ENCODE results near the gene ABCD3.
A peak's percentile ranks its signal among the peaks of the same experiment; 100 is the strongest.

Gene ABCD3

DNA sequence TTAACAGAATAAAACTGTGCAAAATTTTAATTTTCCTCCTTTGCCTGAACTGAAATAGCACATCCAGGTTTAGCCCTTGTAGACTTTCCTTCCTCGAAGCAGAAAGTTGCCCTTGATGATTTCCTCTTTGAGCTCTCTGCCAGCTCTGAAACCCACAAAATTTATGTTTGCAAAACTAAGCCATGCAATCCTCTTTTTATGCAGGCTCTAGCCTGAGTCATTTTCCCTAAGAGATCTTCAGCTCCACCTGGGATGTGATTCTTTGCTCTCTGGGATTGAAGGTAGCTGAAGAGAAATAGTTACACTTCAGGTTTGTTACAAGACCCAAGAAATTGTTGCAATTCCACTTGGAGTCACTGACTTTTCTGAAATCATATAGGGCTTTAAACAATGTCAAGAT lies 124.8 kb downstream of the ABCD3 start:
- peaks cover 0 to 4% (median 2%) of the 10 kb centered on the region in 5 experiments for H3K9me3 ChIP-seq (ENCODE audit: control extremely low read depth in 1 of 5, control insufficient read depth in 4 of 5, insufficient read depth in 2 of 5, low read depth in 1 of 5, low read length in 4 of 5)
- ChIA-PET CTCF (interaction anchor here (2.3 kb wide), 1 partner anchor 18 kb away, joined by 7 read pairs; no protein-coding TSS in a partner anchor), POLR2A (no interaction called here)
- H3K27me3 ChIP-seq (replicated peaks in 2 of 5; ENCODE audit: control insufficient read depth in 4 of 5, insufficient read depth in 5 of 5, low read length in 4 of 5): peaks cover 5 to 24% (median 20%) of the 10 kb centered on the region in 5 experiments
- H3K27ac ChIP-seq (ENCODE audit: insufficient read depth in 1 of 2, low read depth in 1 of 2, low read length in 2 of 2, poor library complexity in 1 of 2, severe bottlenecking in 2 of 2): no peak overlapping the region
- peak overlapping the region in 3 of 7 experiments; percentile 78 to 85 (median 81) for H3K4me3 ChIP-seq (ENCODE audit: control insufficient read depth in 1 of 7, extremely low read depth in 1 of 7, insufficient read depth in 4 of 7, low read depth in 2 of 7, low read length in 6 of 7)
- 0% methylated on average over 1 of the region's 1 CpG for WGBS (ENCODE audit: insufficient coverage)
- no peaks in the 10 kb centered on the region for H3K36me3 ChIP-seq (ENCODE audit: control insufficient read depth in 4 of 4, insufficient read depth in 4 of 4, low read length in 3 of 4)
- H3K4me1 ChIP-seq (ENCODE audit: control extremely low read depth in 1 of 4, control insufficient read depth in 4 of 4, insufficient read depth in 4 of 4, low read length in 3 of 4): peaks cover 8 to 27% (median 23%) of the 10 kb centered on the region in 4 experiments
- peak in 2 of 3 donors; percentile 57 to 69 for DNase-seq

GRCh38 chr1:94543893-94544635 lies 125.9 kb downstream of the ABCD3 start:
- ChIA-PET CTCF (interaction anchor here (2.3 kb wide), 1 partner anchor 17 kb away, joined by 7 read pairs; no protein-coding TSS in a partner anchor), POLR2A (no interaction called here)
- no peak overlapping the region for H3K4me3 ChIP-seq (ENCODE audit: control insufficient read depth in 1 of 7, extremely low read depth in 1 of 7, insufficient read depth in 4 of 7, low read depth in 2 of 7, low read length in 6 of 7)
- H3K4me1 ChIP-seq (ENCODE audit: control extremely low read depth in 1 of 4, control insufficient read depth in 4 of 4, insufficient read depth in 4 of 4, low read length in 3 of 4): peaks cover 8 to 27% (median 23%) of the 10 kb centered on the region in 4 experiments
- no peak for DNase-seq
- no peak overlapping the region for H3K27ac ChIP-seq (ENCODE audit: insufficient read depth in 1 of 2, low read depth in 1 of 2, low read length in 2 of 2, poor library complexity in 1 of 2, severe bottlenecking in 2 of 2)
- H3K27me3 ChIP-seq (replicated peaks in 2 of 5; ENCODE audit: control insufficient read depth in 4 of 5, insufficient read depth in 5 of 5, low read length in 4 of 5): peaks cover 5 to 20% (median 17%) of the 10 kb centered on the region in 5 experiments
- no peaks in the 10 kb centered on the region for H3K36me3 ChIP-seq (ENCODE audit: control insufficient read depth in 4 of 4, insufficient read depth in 4 of 4, low read length in 3 of 4)
- 100% methylated on average over 1 of the region's 4 CpGs for whole genome bisulfite sequencing (ENCODE audit: insufficient coverage)
- peaks cover 0 to 4% (median 2%) of the 10 kb centered on the region in 5 experiments for H3K9me3 ChIP-seq (ENCODE audit: control extremely low read depth in 1 of 5, control insufficient read depth in 4 of 5, insufficient read depth in 2 of 5, low read depth in 1 of 5, low read length in 4 of 5)

DNA sequence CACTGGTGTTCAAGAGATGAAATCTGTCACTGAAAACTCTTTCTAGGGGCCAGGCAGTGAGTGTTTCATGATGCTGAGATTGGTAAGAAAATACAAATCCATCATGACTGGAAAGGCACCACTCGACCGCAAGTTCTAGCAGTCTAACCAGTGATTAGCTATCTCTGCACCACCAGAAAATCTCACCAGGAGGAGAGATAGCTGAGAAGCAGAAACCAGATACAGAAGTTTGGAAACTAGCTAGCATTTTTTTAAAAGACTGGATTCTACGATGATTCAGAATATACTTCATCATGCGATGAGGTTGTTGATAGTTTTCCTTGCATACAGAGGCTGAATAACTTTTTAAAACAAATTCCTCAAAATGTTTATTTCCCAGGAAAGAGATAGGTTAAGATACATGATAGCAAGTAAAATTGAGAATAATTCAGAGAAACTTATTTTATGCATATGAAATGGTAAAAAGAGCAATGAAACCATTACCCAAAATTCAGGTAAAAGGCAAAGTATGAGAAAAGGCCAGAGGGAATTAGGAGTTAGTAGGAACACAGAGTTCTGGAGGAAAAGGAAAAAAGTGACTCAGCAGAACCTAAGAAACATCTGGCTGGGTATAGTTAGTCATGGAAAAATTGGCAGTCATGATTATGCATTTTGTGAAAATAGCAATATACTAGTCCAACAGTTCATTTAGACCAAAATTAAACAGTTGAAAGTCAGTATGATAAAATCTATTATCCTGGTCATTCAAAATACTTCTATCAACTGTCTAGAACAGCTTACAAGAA lies 126.7 kb downstream of the ABCD3 start:
- no peak overlapping the region for H3K27ac ChIP-seq (ENCODE audit: insufficient read depth in 1 of 2, low read depth in 1 of 2, low read length in 2 of 2, poor library complexity in 1 of 2, severe bottlenecking in 2 of 2)
- POLR2A ChIA-PET: no interaction called here

GRCh38 chr1:94549706-94550105 lies 131.5 kb downstream of the ABCD3 start:
- Histone ChIP-seq H3K4me1 (ENCODE audit: control extremely low read depth in 1 of 4, control insufficient read depth in 4 of 4, insufficient read depth in 4 of 4, low read length in 3 of 4) (peaks cover 0 to 3% (median 0%) of the 10 kb centered on the region in 4 experiments), H3K36me3 (ENCODE audit: control insufficient read depth in 4 of 4, insufficient read depth in 4 of 4, low read length in 3 of 4) (no peaks in the 10 kb centered on the region), H3K4me3 (ENCODE audit: control insufficient read depth in 1 of 7, extremely low read depth in 1 of 7, insufficient read depth in 4 of 7, low read depth in 2 of 7, low read length in 6 of 7) (no peak overlapping the region), H3K9me3 (ENCODE audit: control extremely low read depth in 1 of 5, control insufficient read depth in 4 of 5, insufficient read depth in 2 of 5, low read depth in 1 of 5, low read length in 4 of 5) (no peaks in the 10 kb centered on the region), H3K27me3 (replicated peaks in 2 of 5; ENCODE audit: control insufficient read depth in 4 of 5, insufficient read depth in 5 of 5, low read length in 4 of 5) (peaks cover 0 to 3% (median 0%) of the 10 kb centered on the region in 5 experiments), H3K27ac (ENCODE audit: insufficient read depth in 1 of 2, low read depth in 1 of 2, low read length in 2 of 2, poor library complexity in 1 of 2, severe bottlenecking in 2 of 2) (no peak overlapping the region)
- CTCF ChIA-PET: interaction anchor here (0.7 to 1.7 kb wide), 3 partner anchors 27 to 100 kb away, joined by 3 to 5 read pairs (median 4); no protein-coding TSS in a partner anchor
- WGBS (ENCODE audit: insufficient coverage): 71% methylated on average over 5 of the region's 5 CpGs
- POLR2A ChIA-PET: no interaction called here
- no peak for DNase-seq

More for the DNA sequence above, 126.7 kb downstream of the ABCD3 start:
- peaks cover 0 to 4% (median 2%) of the 10 kb centered on the region in 5 experiments for H3K9me3 ChIP-seq (ENCODE audit: control extremely low read depth in 1 of 5, control insufficient read depth in 4 of 5, insufficient read depth in 2 of 5, low read depth in 1 of 5, low read length in 4 of 5)
- CTCF ChIA-PET: interaction anchor here (1.2 kb wide), 1 partner anchor 9 kb away, joined by 3 read pairs; no protein-coding TSS in a partner anchor
- H3K27me3 ChIP-seq (replicated peaks in 2 of 5; ENCODE audit: control insufficient read depth in 4 of 5, insufficient read depth in 5 of 5, low read length in 4 of 5): peaks cover 5 to 20% (median 11%) of the 10 kb centered on the region in 5 experiments
- WGBS (ENCODE audit: insufficient coverage): no CpG with 5 or more reads among the region's 4 CpGs
- DNase-seq: peak in 2 of 3 donors; percentile 9 to 19
- no peaks in the 10 kb centered on the region for H3K36me3 ChIP-seq (ENCODE audit: control insufficient read depth in 4 of 4, insufficient read depth in 4 of 4, low read length in 3 of 4)
- H3K4me1 ChIP-seq (ENCODE audit: control extremely low read depth in 1 of 4, control insufficient read depth in 4 of 4, insufficient read depth in 4 of 4, low read length in 3 of 4): peaks cover 8 to 27% (median 23%) of the 10 kb centered on the region in 4 experiments
- H3K4me3 ChIP-seq (ENCODE audit: control insufficient read depth in 1 of 7, extremely low read depth in 1 of 7, insufficient read depth in 4 of 7, low read depth in 2 of 7, low read length in 6 of 7): no peak overlapping the region

DNA sequence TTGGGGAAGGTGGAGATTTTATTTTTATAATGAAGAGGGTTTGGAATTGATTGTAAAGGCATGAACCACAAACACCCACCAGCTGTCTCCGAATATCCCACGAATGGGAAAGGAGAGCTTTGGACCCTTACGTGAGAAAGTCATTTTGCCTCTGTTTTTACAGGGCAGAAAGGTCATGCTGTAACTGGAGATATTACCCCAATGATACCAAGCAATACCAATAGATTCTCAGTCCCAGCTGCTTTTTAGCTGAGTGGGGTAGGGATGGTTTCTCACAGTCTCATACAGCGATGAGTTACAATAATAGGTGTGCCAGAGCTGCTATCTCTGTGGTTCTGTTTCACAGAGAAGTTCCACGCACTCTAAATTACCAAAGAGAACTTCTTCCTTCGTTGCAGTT lies 132.2 kb downstream of the ABCD3 start:
- Histone ChIP-seq H3K4me1 (ENCODE audit: control extremely low read depth in 1 of 4, control insufficient read depth in 4 of 4, insufficient read depth in 4 of 4, low read length in 3 of 4) (no peaks in the 10 kb centered on the region), H3K9me3 (ENCODE audit: control extremely low read depth in 1 of 5, control insufficient read depth in 4 of 5, insufficient read depth in 2 of 5, low read depth in 1 of 5, low read length in 4 of 5) (no peaks in the 10 kb centered on the region), H3K36me3 (ENCODE audit: control insufficient read depth in 4 of 4, insufficient read depth in 4 of 4, low read length in 3 of 4) (no peaks in the 10 kb centered on the region), H3K27me3 (replicated peaks in 2 of 5; ENCODE audit: control insufficient read depth in 4 of 5, insufficient read depth in 5 of 5, low read length in 4 of 5) (peaks cover 0 to 3% (median 0%) of the 10 kb centered on the region in 5 experiments), H3K27ac (ENCODE audit: insufficient read depth in 1 of 2, low read depth in 1 of 2, low read length in 2 of 2, poor library complexity in 1 of 2, severe bottlenecking in 2 of 2) (no peak overlapping the region), H3K4me3 (ENCODE audit: control insufficient read depth in 1 of 7, extremely low read depth in 1 of 7, insufficient read depth in 4 of 7, low read depth in 2 of 7, low read length in 6 of 7) (no peak overlapping the region)
- ChIA-PET POLR2A (no interaction called here), CTCF (interaction anchor here (0.9 to 1.7 kb wide), 2 partner anchors 36 to 101 kb away, joined by 3 to 5 read pairs; no protein-coding TSS in a partner anchor)
- WGBS (ENCODE audit: insufficient coverage): 100% methylated on average over 3 of the region's 6 CpGs
- no peak for DNase-seq

DNA sequence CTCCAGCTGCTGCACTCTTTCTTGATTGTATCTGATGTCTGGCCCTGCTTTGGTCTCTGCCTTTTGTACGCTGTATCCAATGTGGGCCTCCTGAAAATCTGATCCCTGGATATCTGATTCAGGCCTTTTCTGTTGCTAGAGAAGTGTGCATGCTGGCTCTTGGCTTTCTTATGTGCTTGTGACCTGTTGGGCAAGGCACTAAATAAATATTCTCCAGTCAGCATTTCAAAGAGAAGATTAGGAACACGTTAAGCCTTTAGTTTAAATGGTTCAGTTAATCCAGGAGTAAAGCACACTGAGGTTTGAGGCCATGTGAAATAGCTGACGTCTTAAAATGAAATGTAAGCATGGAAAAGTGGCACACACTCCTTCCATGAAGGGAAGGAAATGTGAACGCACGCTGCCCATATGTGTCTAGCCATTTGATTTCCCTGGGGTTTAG lies 132.6 kb downstream of the ABCD3 start:
- Histone ChIP-seq H3K9me3 (ENCODE audit: control extremely low read depth in 1 of 5, control insufficient read depth in 4 of 5, insufficient read depth in 2 of 5, low read depth in 1 of 5, low read length in 4 of 5) (no peaks in the 10 kb centered on the region), H3K27ac (ENCODE audit: insufficient read depth in 1 of 2, low read depth in 1 of 2, low read length in 2 of 2, poor library complexity in 1 of 2, severe bottlenecking in 2 of 2) (no peak overlapping the region), H3K4me1 (ENCODE audit: control extremely low read depth in 1 of 4, control insufficient read depth in 4 of 4, insufficient read depth in 4 of 4, low read length in 3 of 4) (no peaks in the 10 kb centered on the region), H3K36me3 (ENCODE audit: control insufficient read depth in 4 of 4, insufficient read depth in 4 of 4, low read length in 3 of 4) (no peaks in the 10 kb centered on the region), H3K27me3 (replicated peaks in 2 of 5; ENCODE audit: control insufficient read depth in 4 of 5, insufficient read depth in 5 of 5, low read length in 4 of 5) (peaks cover 0 to 3% (median 0%) of the 10 kb centered on the region in 5 experiments), H3K4me3 (ENCODE audit: control insufficient read depth in 1 of 7, extremely low read depth in 1 of 7, insufficient read depth in 4 of 7, low read depth in 2 of 7, low read length in 6 of 7) (no peak overlapping the region)
- POLR2A ChIA-PET: no interaction called here
- 92% methylated on average over 4 of the region's 5 CpGs for WGBS (ENCODE audit: insufficient coverage)
- CTCF ChIA-PET: interaction anchor here (1.7 kb wide), 1 partner anchor 36 kb away, joined by 5 read pairs; no protein-coding TSS in a partner anchor
- no peak for DNase-seq
